HepG2 (cell line): ENCODE results near the gene FAM219A.

Experiments
- CHD4 ChIP-seq: fragments of 200-600 bp; sonication (generic); IDR thresholded peaks from 2 replicates; pipeline ENCODE4 v1.7.0; 2017; ENCODE audit warnings: mild to moderate bottlenecking, low read length, borderline replicate concordance
- DPF2 ChIP-seq: sonication (generic); formaldehyde crosslinking; IDR thresholded peaks from 2 replicates; pipeline ENCODE4 v1.4.0; 2020; ENCODE audit warnings: mild to moderate bottlenecking, low read depth, missing genetic modification reagents, borderline replicate concordance
- FOXJ3 ChIP-seq: sonication (generic); formaldehyde crosslinking; IDR thresholded peaks from 2 replicates; pipeline ENCODE4 v1.4.0; 2020; ENCODE audit warnings: missing genetic modification reagents, mild to moderate bottlenecking, borderline replicate concordance
- FOXK2 ChIP-seq: fragments of 450-650 bp; IDR thresholded peaks from 2 replicates; pipeline ENCODE4 v1.6.1; 2016
- ZKSCAN1 ChIP-seq: fragments of 150-350 bp; IDR thresholded peaks from 2 replicates; pipeline ENCODE4 v1.6.1; 2014; ENCODE audit warnings: low read length

DNA sequence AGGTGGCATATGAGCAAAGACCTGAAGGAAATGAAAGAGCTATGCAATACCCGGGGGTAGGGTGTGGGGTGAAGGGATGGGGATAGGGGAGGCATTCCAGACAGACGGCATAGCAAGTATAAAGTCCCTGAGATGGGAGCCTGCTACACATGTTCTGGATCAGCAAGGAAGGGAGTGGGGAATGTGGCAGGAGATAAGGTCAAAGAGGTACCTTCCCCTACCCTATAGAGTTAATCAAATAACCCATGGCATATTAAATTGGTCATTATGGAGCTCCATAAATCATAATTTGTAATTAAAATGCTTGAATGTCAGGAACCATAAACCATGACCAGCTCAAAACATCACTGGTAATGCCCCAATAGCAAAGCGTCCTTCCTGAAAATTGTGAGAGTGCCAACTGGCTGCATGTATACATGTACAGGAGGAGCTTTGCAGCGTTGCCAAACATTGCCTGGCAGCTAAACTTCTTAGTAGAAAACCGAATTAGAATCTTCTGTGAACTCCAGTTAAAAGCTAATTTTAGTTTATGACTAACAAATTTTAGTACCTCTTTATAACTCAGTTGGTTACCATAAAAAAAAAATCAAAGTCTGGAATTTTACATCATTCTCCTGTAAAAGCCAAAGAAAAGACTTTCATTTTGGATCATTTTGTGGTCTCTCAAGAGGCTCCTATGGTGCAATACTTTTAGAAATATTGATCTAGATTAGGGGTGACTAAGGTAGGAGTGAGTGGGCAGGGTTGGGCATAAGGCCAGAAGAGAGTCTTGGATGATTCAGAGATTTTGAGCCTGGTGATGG, 4.9 kb upstream of the FAM219A start:
- TF ChIP-seq FOXK2: no peak
- TF ChIP-seq CHD4: no peak
- no peak for TF ChIP-seq ZKSCAN1
- no peak for TF ChIP-seq FOXJ3 (CRISPR knock-in tag)
- no peak for TF ChIP-seq DPF2 (CRISPR knock-in tag)
